HCT116 (cell line): ENCODE data around the gene SLC35E2B.

ENCODE experiments used
- CTCF ChIP-seq, 3 experiments: fragments of 200-600 bp in 1 of 3; sonication (generic) in 1 of 3; IDR thresholded peaks in 2 of 3; conservative IDR thresholded peaks in 1 of 3; 2 replicates each; pipeline ENCODE4 v1.5.1; 2012 to 2017; ENCODE audit warnings: low read depth in 2 of 3, low read length in 2 of 3, antibody characterized with exemption in 1 of 3, borderline replicate concordance in 1 of 3, control low read depth in 1 of 3, mild to moderate bottlenecking in 1 of 3, mixed read lengths in 1 of 3, mixed run types in 1 of 3, moderate library complexity in 1 of 3; ENCODE audit not compliant: insufficient read depth in 1 of 3
- POLR2A ChIP-seq: IDR thresholded peaks from 2 replicates; pipeline ENCODE4 v1.7.0; 2011; ENCODE audit warnings: borderline replicate concordance; ENCODE audit not compliant: insufficient read depth, insufficient read length; ENCODE audit errors: extremely low read depth
- POLR2AphosphoS5 ChIP-seq: IDR thresholded peaks from 2 replicates; pipeline ENCODE4 v1.6.1; 2011; ENCODE audit warnings: mild to moderate bottlenecking, low read depth, low read length, moderate library complexity
- SP1 ChIP-seq: IDR thresholded peaks from 2 replicates; pipeline ENCODE4 v1.6.1; 2012; ENCODE audit warnings: low read depth
- SRF ChIP-seq: IDR thresholded peaks from 2 replicates; pipeline ENCODE4 v1.6.1; 2012; ENCODE audit warnings: low read depth

- no peak for TF ChIP-seq POLR2AphosphoS5
- TF ChIP-seq CTCF (IDR thresholded peaks at IDR 0.05 in 2 of 3, conservative IDR thresholded peaks at IDR 0.05 in 1 of 3; ENCODE audit: borderline replicate concordance in 1 of 3, insufficient read depth in 1 of 3, low read depth in 2 of 3, low read length in 2 of 3): no peak
- TF ChIP-seq POLR2A: no peak
- no peak for TF ChIP-seq SP1
- TF ChIP-seq SRF: no peak
Observed at GRCh38 chr1:1630965-1631781, 61.4 kb downstream of the SLC35E2B start.
